Prostate gland (tissue), 2 donors: ENCODE results near the gene FCMR. TPM values are rescaled to one million over a fixed set of nuclear protein-coding genes. Genes with fewer than 3 reads are reported as not detected.

Source experiments
- DNase-seq: peaks from one replicate; pipeline ENCODE4 v3.0.0-alpha.2; 2019; ENCODE audit warnings: low spot score
- H3K27ac ChIP-seq, 2 donors: fragments of 200-600 bp; sonication (generic); 2 replicates each; pipeline ENCODE4 v1.5.1; 2017 to 2019
- H3K27me3 ChIP-seq: fragments of 200-600 bp; sonication (generic); replicated peaks from 2 replicates; pipeline ENCODE4 v1.5.1; 2019; ENCODE audit not compliant: insufficient read depth
- H3K36me3 ChIP-seq, 2 donors: fragments of 200-600 bp; sonication (generic); 1 replicate in 1 of 2; 2 replicates in 1 of 2; pipeline versions ENCODE4 v1.5.1 to v1.8.1; 2017 to 2019
- H3K4me1 ChIP-seq: fragments of 200-600 bp; sonication (generic); replicated peaks from 2 replicates; pipeline ENCODE4 v1.5.1; 2019
- H3K4me3 ChIP-seq, 2 donors: fragments of 200-600 bp; sonication (generic); 2 replicates each; pipeline ENCODE4 v1.5.1; 2017 to 2019
- H3K9me3 ChIP-seq: fragments of 200-600 bp; sonication (generic); 2 replicates; pipeline ENCODE4 v1.5.1; 2017
- CTCF ChIP-seq, 4 experiments: fragments of 200-600 bp in 2 of 4; fragments of 450-650 bp in 2 of 4; sonication (generic) in 2 of 4; IDR thresholded peaks; 1 replicate in 3 of 4; 2 replicates in 1 of 4; pipeline ENCODE4 v1.5.1; 2016 to 2019; ENCODE audit warnings: antibody characterized with exemption in 4 of 4, mild to moderate bottlenecking in 2 of 4, moderate library complexity in 2 of 4
- POLR2A ChIP-seq: fragments of 450-650 bp; IDR thresholded peaks from one replicate; pipeline ENCODE4 v1.6.1; 2016; ENCODE audit warnings: antibody characterized with exemption, mild to moderate bottlenecking
- POLR2AphosphoS5 ChIP-seq: sonication (generic); formaldehyde crosslinking; IDR thresholded peaks from one replicate; pipeline ENCODE4 v1.6.1; 2017; ENCODE audit warnings: antibody characterized with exemption
- WGBS: methylation state at CpG from one replicate; pipeline ENCODE4 v1.1.5; 2018; 5-methylcytosine and 5-hydroxymethylcytosine counted together
- intact Hi-C: fragments of 100-400 bp; cut with DNase I; formaldehyde crosslinking; loops from one replicate; pipeline ENCODE4 v1.14.2; 2022
- total RNA-seq, 2 donors: library from RNA; depleted of rRNA; stranded (reverse); fragments of >200 nt; gene quantifications; one replicate each; pipeline ENCODE4 v1.1.0, GENCODE V29; 2016

Gene FCMR
- total RNA-seq, 2 donors from 2014 or later = 1.7 to 2.2 TPM

GRCh38 chr1:206864939-206865671, 56.6 kb downstream of the FCMR start, which contains the start of gene IL20:
Gene IL20, plus strand, starts transcription at chr1:206865623. Its CDS starts 230 bp downstream, at chr1:206865853.
- no peaks in the 10 kb centered on the region for H3K27me3 ChIP-seq
- H3K36me3 ChIP-seq = no peaks in the 10 kb centered on the region
- H3K4me3 ChIP-seq = no peak within 1 kb of the TSS
- no peaks in the 10 kb centered on the region for H3K9me3 ChIP-seq
- DNase-seq = peak; percentile 91
- intact Hi-C loops = loop anchor here (2.0 kb wide), 1 partner anchor 46 kb away; no protein-coding TSS in a partner anchor
- 50% methylated on average over 19 of the region's 19 CpGs for WGBS
- TF ChIP-seq POLR2AphosphoS5 = peak; percentile 76
- TF ChIP-seq POLR2A = no peak
- peak; percentile 66 to 89 (median 84) for TF ChIP-seq CTCF (IDR thresholded peaks at IDR 0.05)
- H3K27ac ChIP-seq = no peak within 1 kb of the TSS
- H3K4me1 ChIP-seq = no peaks in the 10 kb centered on the region

GRCh38 chr1:206863266-206863665, 58.5 kb downstream of the FCMR start:
- no peaks in the 10 kb centered on the region for H3K9me3 ChIP-seq
- intact Hi-C loops = no loop called here
- 33% methylated on average over 1 of the region's 1 CpG for WGBS
- H3K27me3 ChIP-seq = no peaks in the 10 kb centered on the region
- no peak for DNase-seq
- no peak overlapping the region for H3K4me3 ChIP-seq
- H3K4me1 ChIP-seq = no peaks in the 10 kb centered on the region
- no peak for TF ChIP-seq CTCF (IDR thresholded peaks at IDR 0.05)
- TF ChIP-seq POLR2AphosphoS5 = no peak
- no peaks in the 10 kb centered on the region for H3K36me3 ChIP-seq
- H3K27ac ChIP-seq = no peak overlapping the region

- TF ChIP-seq POLR2AphosphoS5 = no peak
- no peak for TF ChIP-seq CTCF (IDR thresholded peaks at IDR 0.05)
- no peak for TF ChIP-seq POLR2A
- H3K27me3 ChIP-seq = no peaks in the 10 kb centered on the region
- no peaks in the 10 kb centered on the region for H3K36me3 ChIP-seq
- H3K9me3 ChIP-seq = no peaks in the 10 kb centered on the region
- DNase-seq = no peak
- no peak overlapping the region for H3K4me3 ChIP-seq
- H3K4me1 ChIP-seq = no peaks in the 10 kb centered on the region
- 90% methylated on average over 4 of the region's 4 CpGs for WGBS
- no peak overlapping the region for H3K27ac ChIP-seq
- intact Hi-C loops = no loop called here
Measured at GRCh38 chr1:206860165-206860564, 61.6 kb downstream of the FCMR start.

- Histone ChIP-seq H3K27ac (no peak overlapping the region), H3K9me3 (no peaks in the 10 kb centered on the region), H3K27me3 (no peaks in the 10 kb centered on the region), H3K4me3 (no peak overlapping the region), H3K36me3 (no peaks in the 10 kb centered on the region), H3K4me1 (no peaks in the 10 kb centered on the region)
- TF ChIP-seq POLR2A (no peak), CTCF (IDR thresholded peaks at IDR 0.05) (no peak), POLR2AphosphoS5 (no peak)
- WGBS = 71% methylated on average over 5 of the region's 5 CpGs
- DNase-seq = no peak
- intact Hi-C loops = no loop called here
Measured at GRCh38 chr1:206859082-206859521, 62.6 kb downstream of the FCMR start.
